Mesendoderm (in vitro differentiated cells): ENCODE measurements around the gene CDK1.
A peak's percentile ranks its signal among the peaks of the same experiment; 100 is the strongest.
"Not testable (repeated sequence)": the region's sequence is repeated elsewhere in the genome, so short reads cannot be mapped to it uniquely, and the experiment has no call there.

Source experiments
- DNase-seq: peaks from one replicate; pipeline ENCODE4 v3.0.0; 2013
- H2AK5ac ChIP-seq: 2 replicates; pipeline ENCODE4 v1.6.1; 2013; ENCODE audit warnings: low read length, inconsistent platforms
- H2BK120ac ChIP-seq: 2 replicates; pipeline ENCODE4 v1.6.1; 2013; ENCODE audit warnings: low read depth, mild to moderate bottlenecking, low read length, moderate library complexity, mixed read lengths
- H2BK15ac ChIP-seq: replicated peaks from 2 replicates; pipeline ENCODE4 v1.6.1; 2013; ENCODE audit warnings: low read depth, mild to moderate bottlenecking, moderate library complexity
- H2BK5ac ChIP-seq: 2 replicates; pipeline ENCODE4 v1.6.1; 2013; ENCODE audit warnings: low read length, inconsistent platforms
- H3K18ac ChIP-seq: 2 replicates; pipeline ENCODE4 v1.6.1; 2013; ENCODE audit warnings: mild to moderate bottlenecking, low read length, mixed read lengths
- H3K23ac ChIP-seq: one replicate; pipeline ENCODE4 v1.6.1; 2013; ENCODE audit warnings: low read length
- H3K27ac ChIP-seq: 2 replicates; pipeline ENCODE4 v1.5.1; 2013; ENCODE audit warnings: low read depth, mild to moderate bottlenecking, inconsistent platforms, low read length, moderate library complexity
- H3K27me3 ChIP-seq: 2 replicates; pipeline ENCODE4 v1.6.1; 2013; ENCODE audit warnings: low read length, control low read depth, mild to moderate bottlenecking, inconsistent platforms; ENCODE audit not compliant: insufficient read depth, poor library complexity
- H3K36me3 ChIP-seq: 2 replicates; pipeline ENCODE4 v1.6.1; 2013; ENCODE audit warnings: low read length, inconsistent platforms; ENCODE audit not compliant: control insufficient read depth, insufficient read depth
- H3K4ac ChIP-seq: one replicate; pipeline ENCODE4 v1.6.1; 2013; ENCODE audit warnings: low read depth, mild to moderate bottlenecking, low read length, moderate library complexity
- H3K4me1 ChIP-seq: 2 replicates; pipeline ENCODE4 v1.6.1; 2013; ENCODE audit warnings: low read depth, low read length, inconsistent platforms; ENCODE audit not compliant: control insufficient read depth
- H3K4me2 ChIP-seq: 2 replicates; pipeline ENCODE4 v1.6.1; 2013; ENCODE audit warnings: low read length
- H3K4me3 ChIP-seq: 2 replicates; pipeline ENCODE4 v1.5.1; 2013; ENCODE audit warnings: mild to moderate bottlenecking, low read length
- H3K56ac ChIP-seq: one replicate; pipeline ENCODE4 v1.6.1; 2013; ENCODE audit warnings: low read length
- H3K79me1 ChIP-seq: 2 replicates; pipeline ENCODE4 v1.6.1; 2013; ENCODE audit warnings: low read length, inconsistent platforms
- H3K79me2 ChIP-seq: 2 replicates; pipeline ENCODE4 v1.6.1; 2013; ENCODE audit warnings: mild to moderate bottlenecking, low read length; ENCODE audit not compliant: control insufficient read depth, insufficient read depth
- H3K9ac ChIP-seq: 2 replicates; pipeline ENCODE4 v1.6.1; 2013; ENCODE audit warnings: low read length, inconsistent platforms
- H4K5ac ChIP-seq: one replicate; pipeline ENCODE4 v1.6.1; 2013; ENCODE audit warnings: low read length
- H4K8ac ChIP-seq: one replicate; pipeline ENCODE4 v1.6.1; 2013; ENCODE audit warnings: low read depth, mild to moderate bottlenecking, control low read depth, low read length, moderate library complexity
- WGBS: extraction: QIAGEN DNeasy Blood & Tissue Kit; methylation state at CpG from one replicate; pipeline ENCODE4 v1.1.7; 2013; ENCODE audit warnings: low lambda C conversion rate, missing lambda C conversion rate; ENCODE audit not compliant: insufficient coverage; ENCODE audit errors: extremely low coverage; 5-methylcytosine and 5-hydroxymethylcytosine counted together

CDK1 gene

DNA sequence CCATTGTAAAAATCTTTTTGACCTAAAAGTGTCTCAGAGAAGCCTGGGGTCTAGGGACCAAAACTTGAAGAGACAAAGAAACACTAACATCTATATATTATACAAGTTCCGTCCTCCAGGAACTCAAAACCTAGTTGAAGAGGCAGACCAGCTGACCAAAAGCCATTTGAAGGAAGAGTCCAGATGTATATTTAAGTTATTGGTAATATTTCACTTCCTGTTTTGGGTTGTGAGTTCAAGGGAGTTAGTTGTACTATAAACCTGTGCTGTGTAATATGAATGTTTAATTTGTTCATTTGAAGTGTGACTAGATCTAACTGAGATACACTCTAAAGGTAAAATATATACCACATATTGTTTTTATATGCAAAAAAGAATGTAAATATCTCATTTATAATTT is 45.0 kb downstream of the CDK1 start:
- Histone ChIP-seq H4K5ac (no peak overlapping the region), H4K8ac (no peak overlapping the region), H2BK5ac (no peak overlapping the region), H3K4me3 (no peak overlapping the region), H2AK5ac (no peak overlapping the region), H3K36me3 (no peaks in the 10 kb centered on the region), H3K4ac (no peak overlapping the region), H3K9ac (no peak overlapping the region), H2BK15ac (no peak overlapping the region), H3K4me1 (peaks cover 4% of the 10 kb centered on the region), H3K4me2 (no peak overlapping the region), H3K56ac (no peak overlapping the region), H2BK120ac (no peak overlapping the region), H3K27ac (no peak overlapping the region), H3K79me2 (no peaks in the 10 kb centered on the region), H3K27me3 (no peaks in the 10 kb centered on the region), H3K18ac (no peak overlapping the region), H3K79me1 (no peaks in the 10 kb centered on the region), H3K23ac (no peak overlapping the region)
- DNase-seq = no peak
- WGBS = no CpG with 5 or more reads among the region's 1 CpG

GRCh38 chr10:60825520-60825919 is 47.2 kb downstream of the CDK1 start:
- H3K56ac ChIP-seq = no peak overlapping the region
- no peak overlapping the region for H3K27ac ChIP-seq
- no CpG with 5 or more reads among the region's 4 CpGs for WGBS
- no peak overlapping the region for H3K9ac ChIP-seq
- H4K5ac ChIP-seq = no peak overlapping the region
- no peak overlapping the region for H4K8ac ChIP-seq
- no peak overlapping the region for H3K4ac ChIP-seq
- H3K23ac ChIP-seq = no peak overlapping the region
- no peaks in the 10 kb centered on the region for H3K79me2 ChIP-seq
- H3K36me3 ChIP-seq = no peaks in the 10 kb centered on the region
- H2BK120ac ChIP-seq = no peak overlapping the region
- no peak overlapping the region for H2BK15ac ChIP-seq
- H2BK5ac ChIP-seq = no peak overlapping the region
- no peak overlapping the region for H3K18ac ChIP-seq
- no peak overlapping the region for H3K4me3 ChIP-seq
- peaks cover 2% of the 10 kb centered on the region for H3K4me1 ChIP-seq
- no peak overlapping the region for H2AK5ac ChIP-seq
- no peak overlapping the region for H3K4me2 ChIP-seq
- no peaks in the 10 kb centered on the region for H3K79me1 ChIP-seq
- DNase-seq = no peak
- H3K27me3 ChIP-seq = no peaks in the 10 kb centered on the region

DNA sequence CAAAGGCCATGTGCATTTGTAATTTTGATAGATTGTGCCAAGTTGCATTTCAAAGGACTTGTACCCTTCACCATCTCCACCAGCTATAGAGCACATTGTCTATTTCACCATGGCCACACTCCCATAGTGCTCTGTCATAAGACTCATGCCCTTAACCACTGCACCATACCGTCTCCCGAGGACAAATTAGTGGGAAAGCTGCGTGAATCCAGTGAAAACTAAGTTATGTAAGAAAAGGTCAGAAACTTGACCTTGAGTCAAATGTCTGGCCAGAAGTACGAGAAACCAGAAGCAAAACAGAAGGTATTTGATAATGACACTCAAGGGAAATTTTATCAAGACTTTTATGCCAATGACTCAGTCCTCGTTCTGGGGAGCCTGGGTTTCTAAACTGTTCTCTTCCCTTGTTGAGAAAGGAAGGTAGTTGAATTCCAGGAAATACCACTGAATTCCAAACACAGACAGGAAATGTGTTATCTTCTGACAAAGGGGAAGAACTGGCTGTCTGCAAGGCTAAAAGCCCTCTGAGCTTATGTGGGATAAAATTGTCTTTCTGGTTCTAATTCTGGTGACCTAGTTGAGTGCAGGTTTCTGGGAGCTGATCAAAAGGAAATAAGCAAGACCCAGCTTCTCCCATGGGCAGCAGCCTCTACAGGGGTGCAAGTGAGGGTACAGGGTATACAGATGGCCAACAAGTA is 49.7 kb downstream of the CDK1 start:
- H2AK5ac ChIP-seq = no peak overlapping the region
- H3K79me2 ChIP-seq = no peaks in the 10 kb centered on the region
- H3K56ac ChIP-seq = no peak overlapping the region
- H3K79me1 ChIP-seq = no peaks in the 10 kb centered on the region
- DNase-seq = peak; percentile 79
- H4K5ac ChIP-seq = no peak overlapping the region
- H3K23ac ChIP-seq = no peak overlapping the region
- H3K4me2 ChIP-seq = no peak overlapping the region
- H4K8ac ChIP-seq = no peak overlapping the region
- H3K4ac ChIP-seq = no peak overlapping the region
- no peak overlapping the region for H2BK15ac ChIP-seq
- H2BK5ac ChIP-seq = no peak overlapping the region
- no peaks in the 10 kb centered on the region for H3K36me3 ChIP-seq
- no peak overlapping the region for H3K4me3 ChIP-seq
- H2BK120ac ChIP-seq = no peak overlapping the region
- peak overlapping the region; percentile 47 for H3K27ac ChIP-seq
- WGBS = no CpG with 5 or more reads among the region's 5 CpGs
- peaks cover 2% of the 10 kb centered on the region for H3K4me1 ChIP-seq
- no peak overlapping the region for H3K9ac ChIP-seq
- no peak overlapping the region for H3K18ac ChIP-seq
- no peaks in the 10 kb centered on the region for H3K27me3 ChIP-seq

DNA sequence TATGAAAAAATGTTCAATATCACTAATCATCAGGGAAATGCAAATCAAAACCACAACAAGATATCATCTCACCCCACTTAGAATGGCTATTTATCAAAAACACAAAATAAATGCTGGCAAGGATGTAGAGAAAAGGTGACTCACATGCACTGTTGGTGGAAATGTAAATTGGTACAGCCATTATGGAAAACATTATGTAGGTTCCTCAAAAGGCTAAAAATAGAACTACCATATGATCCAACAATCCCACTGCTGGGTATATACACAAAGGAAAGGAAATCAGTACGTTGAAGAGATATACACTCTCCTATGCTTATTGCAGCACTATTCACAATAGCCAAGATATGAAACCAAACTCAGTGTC is 50.2 kb downstream of the CDK1 start:
- Histone ChIP-seq H4K8ac (no peak overlapping the region), H4K5ac (no peak overlapping the region), H3K4ac (no peak overlapping the region), H3K18ac (no peak overlapping the region), H3K4me1 (peaks cover 2% of the 10 kb centered on the region), H3K36me3 (no peaks in the 10 kb centered on the region), H2AK5ac (no peak overlapping the region), H3K79me2 (no peaks in the 10 kb centered on the region), H2BK120ac (no peak overlapping the region), H2BK15ac (no peak overlapping the region), H3K9ac (no peak overlapping the region), H3K56ac (no peak overlapping the region), H3K4me2 (no peak overlapping the region), H2BK5ac (no peak overlapping the region), H3K23ac (no peak overlapping the region), H3K27ac (peak overlapping the region; percentile 47), H3K79me1 (no peaks in the 10 kb centered on the region), H3K4me3 (no peak overlapping the region), H3K27me3 (no peaks in the 10 kb centered on the region)
- WGBS = no CpG with 5 or more reads among the region's 1 CpG
- no peak for DNase-seq

DNA sequence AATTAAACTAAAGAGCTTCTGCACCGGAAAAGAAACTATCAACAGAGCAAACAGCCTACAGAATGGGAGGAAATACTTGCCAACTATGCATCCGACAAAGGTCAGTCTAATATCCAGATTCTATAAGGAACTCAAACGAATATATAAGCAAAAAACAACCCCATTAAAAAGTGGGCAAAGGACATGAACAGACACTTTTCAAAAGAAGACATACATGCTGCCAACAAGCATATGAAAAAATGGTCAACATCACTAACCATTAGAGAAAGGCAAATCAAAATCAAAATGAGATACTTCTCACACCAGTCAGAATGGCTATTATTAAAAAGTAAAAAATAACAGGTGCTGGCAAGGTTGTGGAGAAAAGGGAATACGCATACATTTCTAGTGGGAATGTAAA is 53.9 kb downstream of the CDK1 start:
- not testable (repeated sequence) for H3K36me3 ChIP-seq, H3K18ac ChIP-seq, H3K4ac ChIP-seq, H2BK120ac ChIP-seq, H3K9ac ChIP-seq, H2BK5ac ChIP-seq, H2BK15ac ChIP-seq, H3K56ac ChIP-seq, H3K79me1 ChIP-seq, H3K4me2 ChIP-seq, H3K79me2 ChIP-seq, H4K8ac ChIP-seq, H4K5ac ChIP-seq, H3K4me3 ChIP-seq, H2AK5ac ChIP-seq, H3K4me1 ChIP-seq, H3K27ac ChIP-seq, DNase-seq, H3K23ac ChIP-seq, H3K27me3 ChIP-seq
- no CpG with 5 or more reads among the region's 4 CpGs for WGBS

DNA sequence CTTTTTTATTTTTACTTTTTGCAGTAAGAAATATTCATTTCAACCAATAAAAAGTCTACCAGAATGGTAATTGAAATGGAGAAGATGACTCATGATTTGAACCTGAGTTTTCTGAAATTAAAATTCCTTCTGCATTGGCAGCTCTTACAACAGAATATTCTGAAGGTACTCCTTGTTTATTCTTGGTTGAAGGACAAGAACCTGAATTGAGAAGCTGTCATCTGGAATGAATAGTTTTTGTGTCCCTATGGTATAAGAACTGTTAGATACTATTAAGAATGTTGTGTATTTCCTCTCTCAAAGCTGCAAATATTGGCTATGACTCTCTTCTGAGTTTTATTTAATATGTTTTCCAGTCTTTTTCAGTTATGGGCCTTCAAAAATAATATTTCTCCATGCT is 56.1 kb downstream of the CDK1 start:
- H2BK15ac ChIP-seq = no peak overlapping the region
- H2BK5ac ChIP-seq = no peak overlapping the region
- no peaks in the 10 kb centered on the region for H3K4me1 ChIP-seq
- H3K23ac ChIP-seq = no peak overlapping the region
- no peak overlapping the region for H3K56ac ChIP-seq
- H3K27me3 ChIP-seq = no peaks in the 10 kb centered on the region
- no peaks in the 10 kb centered on the region for H3K79me1 ChIP-seq
- H3K18ac ChIP-seq = no peak overlapping the region
- no peak overlapping the region for H3K4me2 ChIP-seq
- no peaks in the 10 kb centered on the region for H3K79me2 ChIP-seq
- no peak overlapping the region for H4K5ac ChIP-seq
- no peaks in the 10 kb centered on the region for H3K36me3 ChIP-seq
- no peak overlapping the region for H3K9ac ChIP-seq
- no peak overlapping the region for H3K27ac ChIP-seq
- no peak overlapping the region for H2AK5ac ChIP-seq
- H4K8ac ChIP-seq = no peak overlapping the region
- DNase-seq = no peak
- no peak overlapping the region for H2BK120ac ChIP-seq
- H3K4ac ChIP-seq = no peak overlapping the region
- H3K4me3 ChIP-seq = no peak overlapping the region
